CD4-positive, CD25-positive, alpha-beta regulatory T cell (primary cell): ENCODE data around the gene KIAA0825. TPM values are rescaled to one million over a fixed set of nuclear protein-coding genes. Genes with fewer than 3 reads are reported as not detected.

ENCODE experiments used
- ATAC-seq, 2 donors: fragments of 150-1000 bp; cut with Tn5 transposase; one replicate each; pipeline ENCODE4 v1.10.0; 2021; ENCODE audit warnings: low read depth in 2 of 2, moderate number of reproducible peaks in 2 of 2, moderate library complexity in 1 of 2
- DNase-seq, 3 donors: peaks; one replicate each; pipeline versions ENCODE4 v3.0.0 to v3.0.0-alpha.2; 2012 to 2022; ENCODE audit warnings: mixed read lengths in 1 of 3
- H3K27ac ChIP-seq: one replicate; pipeline ENCODE4 v1.7.0; 2013; ENCODE audit warnings: mild to moderate bottlenecking, low read length; ENCODE audit not compliant: insufficient read depth, poor library complexity, severe bottlenecking
- H3K27me3 ChIP-seq: one replicate; pipeline ENCODE4 v1.7.0; 2013; ENCODE audit warnings: low read length; ENCODE audit not compliant: control insufficient read depth, insufficient read depth
- H3K36me3 ChIP-seq: one replicate; pipeline ENCODE4 v1.7.0; 2013; ENCODE audit warnings: mild to moderate bottlenecking, low read length, moderate library complexity; ENCODE audit not compliant: control insufficient read depth, insufficient read depth
- H3K4me1 ChIP-seq: 2 replicates; pipeline ENCODE4 v1.7.0; 2013; ENCODE audit warnings: mild to moderate bottlenecking, low read length; ENCODE audit not compliant: insufficient read depth, control insufficient read depth, poor library complexity, severe bottlenecking
- H3K4me3 ChIP-seq: one replicate; pipeline ENCODE4 v1.7.0; 2013; ENCODE audit warnings: low read depth, mild to moderate bottlenecking, low read length, moderate library complexity
- H3K9me3 ChIP-seq, 2 experiments: 1 replicate in 1 of 2; 2 replicates in 1 of 2; pipeline ENCODE4 v1.7.0; 2013; ENCODE audit warnings: low read length in 2 of 2, mild to moderate bottlenecking in 1 of 2, moderate library complexity in 1 of 2; ENCODE audit not compliant: control insufficient read depth in 2 of 2
- H3K27ac Mint-ChIP-seq, 3 donors: one replicate each; pipeline ENCODE4 v1.8.0; 2020 to 2022; ENCODE audit warnings: mild to moderate bottlenecking in 3 of 3, mixed read lengths in 3 of 3, moderate library complexity in 2 of 3
- H3K27me3 Mint-ChIP-seq: one replicate; pipeline ENCODE4 v1.8.0; 2022; ENCODE audit warnings: mild to moderate bottlenecking, mixed read lengths
- H3K36me3 Mint-ChIP-seq: one replicate; pipeline ENCODE4 v1.8.0; 2020; ENCODE audit warnings: mixed read lengths
- H3K4me1 Mint-ChIP-seq, 4 donors: one replicate each; pipeline ENCODE4 v1.8.0; 2020 to 2022; ENCODE audit warnings: mixed read lengths in 4 of 4, mild to moderate bottlenecking in 1 of 4
- H3K4me3 Mint-ChIP-seq, 4 donors: one replicate each; pipeline ENCODE4 v1.8.0; 2020 to 2022; ENCODE audit warnings: mild to moderate bottlenecking in 4 of 4, mixed read lengths in 4 of 4, moderate library complexity in 3 of 4
- H3K9me3 Mint-ChIP-seq, 7 donors: one replicate each; pipeline ENCODE4 v1.8.0; 2020 to 2022; ENCODE audit warnings: mixed read lengths in 7 of 7, mild to moderate bottlenecking in 3 of 7, moderate library complexity in 2 of 7
- polyA plus RNA-seq, 4 donors: library from polyadenylated mRNA; unstranded; fragments of 300-500 nt; fragmentation: Illumina TruSeq; gene quantifications; one replicate each; pipeline ENCODE4 v1.2.3, GENCODE V29; 2021
- total RNA-seq: library from RNA; stranded (reverse); gene quantifications from one replicate; pipeline ENCODE4 v1.2.3, GENCODE V29; 2022

The KIAA0825 gene
- total and polyA plus RNA-seq, 5 donors from 2014 or later: 0.42 to 4.6 (median 1.3) TPM

DNA sequence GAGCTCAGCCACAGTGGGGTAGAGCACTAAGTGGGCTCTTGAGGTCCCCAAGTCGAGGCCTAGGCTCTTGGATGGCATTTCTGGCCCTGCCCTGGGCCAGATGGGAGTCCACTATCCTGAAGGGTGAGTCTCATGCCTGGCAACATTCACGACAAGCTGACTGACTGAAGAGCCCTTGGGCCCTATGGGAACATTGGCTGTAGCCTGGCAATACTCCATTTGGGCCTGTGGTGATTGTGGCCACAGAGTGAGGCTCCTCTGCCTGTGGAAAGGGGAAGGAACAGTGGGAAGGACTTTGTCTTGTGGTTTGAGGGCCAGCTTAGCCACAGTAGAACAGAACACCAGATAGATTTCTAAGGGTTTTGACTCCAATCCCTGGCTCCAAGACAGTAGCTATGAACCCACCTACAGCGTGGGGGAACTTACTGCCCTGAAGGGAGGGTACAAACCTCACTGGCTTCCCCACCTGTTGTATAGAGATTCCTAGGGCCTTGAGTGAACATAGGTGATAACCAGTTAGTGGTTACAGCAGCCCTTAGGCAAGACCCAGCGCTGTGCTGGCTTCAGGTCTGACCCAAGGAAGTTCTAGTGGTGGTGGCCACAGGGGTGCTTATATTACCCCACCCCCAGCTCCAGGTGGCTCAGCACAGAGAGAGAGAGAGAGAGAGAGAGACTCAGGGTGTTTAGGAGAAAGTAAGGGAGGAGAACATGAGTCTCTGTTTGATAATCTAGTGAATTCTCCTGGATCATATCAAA is 72.4 kb downstream of the KIAA0825 start:
- H3K4me3 ChIP-seq: no peak overlapping the region
- H3K27me3 ChIP-seq: no peaks in the 10 kb centered on the region
- no peaks in the 10 kb centered on the region for H3K36me3 ChIP-seq
- DNase-seq (no peak), ATAC-seq (no peak)
- no peak overlapping the region for H3K27ac ChIP-seq
- peaks cover 0 to 14% (median 5%) of the 10 kb centered on the region in 7 donors for H3K9me3 Mint-ChIP-seq
- peaks cover 0 to 4% (median under 1%) of the 10 kb centered on the region in 4 donors for H3K4me1 Mint-ChIP-seq
- no peak overlapping the region for H3K27ac Mint-ChIP-seq
- H3K9me3 ChIP-seq: peaks cover 2 to 6% of the 10 kb centered on the region in 2 experiments
- H3K27me3 Mint-ChIP-seq: peaks cover 5% of the 10 kb centered on the region
- H3K36me3 Mint-ChIP-seq: no peaks in the 10 kb centered on the region
- no peak overlapping the region for H3K4me3 Mint-ChIP-seq
- no peaks in the 10 kb centered on the region for H3K4me1 ChIP-seq

DNA sequence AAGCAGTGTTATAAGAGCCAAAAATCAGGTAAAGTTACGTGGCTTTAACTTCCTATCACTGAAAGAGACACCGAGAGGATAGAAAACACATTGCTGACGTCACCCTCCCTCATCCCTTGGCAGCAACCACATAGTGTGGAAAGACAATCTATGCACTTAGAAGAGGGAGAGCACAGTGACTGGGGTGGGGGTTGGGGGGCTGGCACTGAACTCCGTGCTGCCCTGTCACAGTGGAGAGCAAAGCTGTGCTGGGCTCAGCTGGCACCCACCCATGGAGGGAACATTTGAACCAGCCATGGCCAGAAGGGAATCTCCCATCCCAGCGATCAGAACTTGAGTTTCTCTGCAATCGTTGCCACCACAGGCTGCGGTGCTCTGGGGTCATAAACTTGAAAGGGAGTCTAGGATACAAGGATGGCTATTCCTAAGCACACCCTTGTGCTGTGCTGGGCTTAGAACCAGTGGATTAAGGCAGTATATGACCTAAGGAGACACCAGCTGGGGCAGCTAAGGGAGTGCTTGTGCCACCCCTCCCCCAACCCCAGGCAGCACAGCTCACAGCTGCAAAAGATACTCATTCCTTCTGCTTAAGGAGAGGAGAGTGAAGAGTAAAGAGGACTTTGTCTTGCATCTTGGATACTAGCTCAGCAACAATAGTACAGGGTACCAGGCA is 73.4 kb downstream of the KIAA0825 start:
- Mint-ChIP-seq H3K36me3 (no peaks in the 10 kb centered on the region), H3K27me3 (peaks cover 5% of the 10 kb centered on the region), H3K27ac (no peak overlapping the region), H3K4me3 (no peak overlapping the region), H3K4me1 (peaks cover 0 to 2% (median 0%) of the 10 kb centered on the region in 4 donors), H3K9me3 (peaks cover 0 to 10% (median 5%) of the 10 kb centered on the region in 7 donors)
- Histone ChIP-seq H3K27ac (no peak overlapping the region), H3K4me3 (no peak overlapping the region), H3K27me3 (no peaks in the 10 kb centered on the region), H3K9me3 (peaks cover 4 to 6% of the 10 kb centered on the region in 2 experiments), H3K4me1 (no peaks in the 10 kb centered on the region), H3K36me3 (no peaks in the 10 kb centered on the region)
- DNase-seq: no peak
- ATAC-seq: no peak

- Histone ChIP-seq H3K36me3 (no peaks in the 10 kb centered on the region), H3K4me1 (no peaks in the 10 kb centered on the region), H3K4me3 (no peak overlapping the region), H3K27ac (no peak overlapping the region), H3K9me3 (peaks cover 4 to 6% of the 10 kb centered on the region in 2 experiments), H3K27me3 (no peaks in the 10 kb centered on the region)
- peaks cover 5% of the 10 kb centered on the region for H3K27me3 Mint-ChIP-seq
- DNase-seq (no peak), ATAC-seq (no peak)
- peaks cover 1 to 6% (median 4%) of the 10 kb centered on the region in 7 donors for H3K9me3 Mint-ChIP-seq
- peaks cover 0 to 2% (median 0%) of the 10 kb centered on the region in 4 donors for H3K4me1 Mint-ChIP-seq
- no peaks in the 10 kb centered on the region for H3K36me3 Mint-ChIP-seq
- no peak overlapping the region for H3K4me3 Mint-ChIP-seq
- no peak overlapping the region for H3K27ac Mint-ChIP-seq
Measured at GRCh38 chr5:94544031-94544650, 74.3 kb downstream of the KIAA0825 start.

DNA sequence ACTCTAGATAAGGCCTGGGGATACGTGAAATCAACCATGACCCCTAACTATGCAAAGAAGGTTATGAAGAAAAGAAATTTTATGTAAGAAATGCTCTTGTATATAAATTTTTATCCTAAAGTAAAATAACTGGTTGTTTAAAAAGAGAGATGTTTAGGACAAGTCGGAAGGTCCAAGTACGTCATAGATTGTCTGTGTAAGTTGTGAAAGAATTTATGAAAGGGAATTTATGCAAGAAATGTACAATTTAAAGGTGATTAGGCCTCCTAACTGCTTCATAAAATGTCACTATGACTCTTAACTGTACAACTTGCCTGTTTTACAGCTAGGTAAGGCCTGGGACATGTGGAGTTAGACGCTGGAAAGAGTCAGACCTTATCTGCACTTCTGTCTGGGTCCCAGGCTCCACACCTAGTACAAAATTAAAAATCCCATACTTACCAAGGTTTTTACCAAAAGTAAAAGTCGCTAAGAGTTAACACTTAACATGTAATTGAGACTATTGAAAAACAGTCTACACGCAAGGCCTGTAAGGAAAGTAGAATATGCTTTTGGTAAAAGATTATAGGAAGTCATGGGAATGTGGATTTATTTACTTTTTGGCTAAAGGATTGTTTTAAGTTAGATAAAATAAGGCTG is 77.4 kb downstream of the KIAA0825 start:
- Histone ChIP-seq H3K27me3 (no peaks in the 10 kb centered on the region), H3K36me3 (no peaks in the 10 kb centered on the region), H3K4me3 (no peak overlapping the region), H3K9me3 (peaks cover 4 to 6% of the 10 kb centered on the region in 2 experiments), H3K4me1 (no peaks in the 10 kb centered on the region), H3K27ac (no peak overlapping the region)
- DNase-seq (no peak), ATAC-seq (no peak)
- no peak overlapping the region for H3K27ac Mint-ChIP-seq
- H3K9me3 Mint-ChIP-seq: peaks cover 0 to 9% (median 3%) of the 10 kb centered on the region in 7 donors
- peaks cover 5% of the 10 kb centered on the region for H3K27me3 Mint-ChIP-seq
- H3K4me3 Mint-ChIP-seq: no peak overlapping the region
- peaks cover 0 to 2% (median 0%) of the 10 kb centered on the region in 4 donors for H3K4me1 Mint-ChIP-seq
- H3K36me3 Mint-ChIP-seq: peaks cover under 1% of the 10 kb centered on the region

DNA sequence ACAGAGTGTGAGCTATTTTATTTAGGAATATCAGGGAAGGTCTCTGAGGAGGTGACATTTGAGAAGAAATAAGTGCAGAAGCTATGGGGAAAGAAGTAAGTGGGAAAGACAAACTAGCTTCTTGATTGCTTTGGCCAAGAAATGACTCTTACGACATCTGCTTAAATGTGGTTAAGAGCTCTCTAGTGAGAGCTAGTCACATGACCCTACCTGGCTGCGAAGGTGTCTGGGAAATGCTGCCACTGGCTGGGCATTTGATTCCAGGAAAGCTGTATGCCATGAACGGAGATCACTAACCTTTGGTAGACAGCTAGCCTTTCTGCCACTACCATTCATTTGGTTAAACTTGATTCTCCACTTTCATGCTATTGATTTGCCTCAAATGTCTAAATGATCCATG is 80.1 kb downstream of the KIAA0825 start:
- Histone ChIP-seq H3K36me3 (no peaks in the 10 kb centered on the region), H3K4me3 (no peak overlapping the region), H3K9me3 (peaks cover 4 to 6% of the 10 kb centered on the region in 2 experiments), H3K27me3 (no peaks in the 10 kb centered on the region), H3K4me1 (no peaks in the 10 kb centered on the region), H3K27ac (no peak overlapping the region)
- H3K4me3 Mint-ChIP-seq: no peak overlapping the region
- ATAC-seq (no peak), DNase-seq (no peak)
- H3K36me3 Mint-ChIP-seq: peaks cover 3% of the 10 kb centered on the region
- peaks cover 0 to 9% (median 3%) of the 10 kb centered on the region in 7 donors for H3K9me3 Mint-ChIP-seq
- H3K27ac Mint-ChIP-seq: no peak overlapping the region
- no peaks in the 10 kb centered on the region for H3K4me1 Mint-ChIP-seq
- H3K27me3 Mint-ChIP-seq: no peaks in the 10 kb centered on the region

DNA sequence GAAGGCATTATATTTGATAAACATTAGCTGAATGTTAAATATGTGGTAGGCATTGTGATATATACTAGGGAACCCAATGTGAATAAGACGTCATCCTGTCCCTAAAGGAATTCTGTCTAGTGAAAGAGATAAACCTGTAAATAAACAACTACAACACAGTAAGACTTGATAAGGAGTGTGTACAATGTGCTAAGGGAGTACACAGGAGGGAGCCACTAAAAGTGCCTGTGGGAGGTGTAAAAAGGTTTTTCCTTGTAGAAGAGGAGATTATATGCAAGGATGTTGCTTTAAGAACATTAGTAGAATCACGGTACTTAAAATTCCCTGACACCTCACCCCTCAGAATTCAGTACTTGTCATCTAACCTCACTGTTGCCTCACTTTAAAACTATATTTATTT is 91.7 kb downstream of the KIAA0825 start:
- Histone ChIP-seq H3K36me3 (no peaks in the 10 kb centered on the region), H3K4me1 (no peaks in the 10 kb centered on the region), H3K4me3 (no peak overlapping the region), H3K27ac (no peak overlapping the region), H3K27me3 (no peaks in the 10 kb centered on the region), H3K9me3 (no peaks in the 10 kb centered on the region)
- H3K4me3 Mint-ChIP-seq: no peak overlapping the region
- H3K4me1 Mint-ChIP-seq: no peaks in the 10 kb centered on the region
- H3K9me3 Mint-ChIP-seq: no peaks in the 10 kb centered on the region
- H3K36me3 Mint-ChIP-seq: no peaks in the 10 kb centered on the region
- peak overlapping the region in 1 of 3 donors; percentile 32 for H3K27ac Mint-ChIP-seq
- peaks cover 1% of the 10 kb centered on the region for H3K27me3 Mint-ChIP-seq
- no peak for DNase-seq
- no peak for ATAC-seq

DNA sequence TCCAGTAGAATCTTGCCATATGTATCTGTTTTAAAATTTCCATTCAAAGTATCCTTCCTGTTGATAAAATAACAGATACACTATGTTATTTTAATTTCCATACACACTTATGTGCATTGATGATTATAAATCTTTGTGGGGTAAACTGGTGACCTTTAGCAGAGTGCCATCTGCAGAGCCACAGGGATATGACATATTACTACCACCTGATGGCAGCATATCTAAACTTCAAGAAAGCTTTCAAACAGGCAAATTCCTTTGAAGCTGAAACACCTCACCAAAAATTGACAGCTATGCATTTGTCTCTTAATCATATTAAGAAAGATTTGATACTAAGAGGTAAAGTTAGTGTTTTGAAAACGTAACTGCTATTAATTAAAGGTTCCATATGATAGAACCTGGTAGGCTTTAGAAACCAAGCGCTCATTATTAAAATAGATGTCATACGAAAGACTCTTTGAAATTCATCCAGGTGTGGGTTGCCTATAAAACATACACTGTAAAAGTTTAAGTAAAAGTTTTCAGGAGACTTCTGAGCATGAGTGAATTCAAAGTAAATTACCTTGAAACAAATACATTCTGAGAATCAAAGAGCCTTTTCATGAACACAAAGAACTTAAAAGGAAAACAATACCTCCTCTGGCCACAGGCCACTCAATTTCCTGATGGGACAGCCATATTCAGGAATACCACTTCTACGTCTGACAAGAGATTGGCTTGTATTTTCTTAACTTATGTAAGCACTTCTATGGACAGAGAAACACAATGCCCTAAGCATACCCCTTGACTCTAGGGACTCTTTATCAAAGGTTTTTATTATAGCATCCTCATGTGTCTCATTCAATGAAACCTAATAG is 93.3 kb downstream of the KIAA0825 start:
- no peaks in the 10 kb centered on the region for H3K4me1 ChIP-seq
- H3K27me3 ChIP-seq: no peaks in the 10 kb centered on the region
- no peaks in the 10 kb centered on the region for H3K9me3 ChIP-seq
- H3K27ac ChIP-seq: no peak overlapping the region
- Mint-ChIP-seq H3K27me3 (peaks cover 5% of the 10 kb centered on the region), H3K27ac (no peak overlapping the region), H3K4me3 (no peak overlapping the region), H3K4me1 (no peaks in the 10 kb centered on the region), H3K9me3 (no peaks in the 10 kb centered on the region), H3K36me3 (peaks cover 3% of the 10 kb centered on the region)
- H3K4me3 ChIP-seq: no peak overlapping the region
- ATAC-seq: peak; percentile 43 to 72
- H3K36me3 ChIP-seq: no peaks in the 10 kb centered on the region
- peak in 2 of 3 donors; percentile 51 to 68 for DNase-seq
